Loucy (cell line): Measurements from ENCODE around the gene SEC63.

Experiments
- EZH2phosphoT487 ChIP-seq: fragments of 200-600 bp; IDR thresholded peaks from 2 replicates; pipeline ENCODE4 v1.6.1; 2018; ENCODE audit warnings: antibody characterized with exemption, mild to moderate bottlenecking, moderate library complexity, borderline replicate concordance
- TF ChIP-seq, protein P1 (sequence below): fragments of 200-600 bp; sonication (generic); conservative IDR thresholded peaks from 2 replicates; pipeline ENCODE4 v1.5.1; 2014; ENCODE audit warnings: mild to moderate bottlenecking, antibody characterized with exemption, low read length

DNA sequence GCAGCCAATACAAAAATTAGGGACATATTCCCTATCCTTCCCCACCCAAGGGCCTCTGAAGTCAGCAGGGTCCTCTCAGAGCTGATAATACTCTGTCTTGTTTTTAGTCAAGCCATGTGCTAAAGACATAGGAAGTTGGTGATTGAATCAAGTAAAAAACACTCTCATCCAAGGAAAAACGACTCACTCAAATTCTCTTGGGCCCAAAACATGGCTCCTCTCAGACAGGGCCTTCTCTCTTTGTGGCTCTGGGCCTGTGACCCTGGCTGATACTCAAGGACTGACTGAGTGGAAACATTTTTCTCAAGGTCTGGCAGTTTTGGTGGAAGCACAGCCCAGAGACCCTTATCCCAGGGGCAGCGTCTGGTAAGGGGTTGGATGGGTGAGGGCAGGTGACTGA lies 127.9 kb downstream of the SEC63 start:
- TF ChIP-seq, protein P1, sequence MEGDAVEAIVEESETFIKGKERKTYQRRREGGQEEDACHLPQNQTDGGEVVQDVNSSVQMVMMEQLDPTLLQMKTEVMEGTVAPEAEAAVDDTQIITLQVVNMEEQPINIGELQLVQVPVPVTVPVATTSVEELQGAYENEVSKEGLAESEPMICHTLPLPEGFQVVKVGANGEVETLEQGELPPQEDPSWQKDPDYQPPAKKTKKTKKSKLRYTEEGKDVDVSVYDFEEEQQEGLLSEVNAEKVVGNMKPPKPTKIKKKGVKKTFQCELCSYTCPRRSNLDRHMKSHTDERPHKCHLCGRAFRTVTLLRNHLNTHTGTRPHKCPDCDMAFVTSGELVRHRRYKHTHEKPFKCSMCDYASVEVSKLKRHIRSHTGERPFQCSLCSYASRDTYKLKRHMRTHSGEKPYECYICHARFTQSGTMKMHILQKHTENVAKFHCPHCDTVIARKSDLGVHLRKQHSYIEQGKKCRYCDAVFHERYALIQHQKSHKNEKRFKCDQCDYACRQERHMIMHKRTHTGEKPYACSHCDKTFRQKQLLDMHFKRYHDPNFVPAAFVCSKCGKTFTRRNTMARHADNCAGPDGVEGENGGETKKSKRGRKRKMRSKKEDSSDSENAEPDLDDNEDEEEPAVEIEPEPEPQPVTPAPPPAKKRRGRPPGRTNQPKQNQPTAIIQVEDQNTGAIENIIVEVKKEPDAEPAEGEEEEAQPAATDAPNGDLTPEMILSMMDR: no peak
- no peak for TF ChIP-seq EZH2phosphoT487
